Inferior parietal cortex (tissue), 1 donor: ENCODE measurements around the gene CIB1.

Experiments used
- DNase-seq: peaks from one replicate; pipeline ENCODE4 v3.0.0-alpha.2; 2016; ENCODE audit errors: extremely low spot score

CIB1 gene

GRCh38 chr15:90214553-90215196 is 19.1 kb downstream of the CIB1 start:
- no peak for DNase-seq

DNA sequence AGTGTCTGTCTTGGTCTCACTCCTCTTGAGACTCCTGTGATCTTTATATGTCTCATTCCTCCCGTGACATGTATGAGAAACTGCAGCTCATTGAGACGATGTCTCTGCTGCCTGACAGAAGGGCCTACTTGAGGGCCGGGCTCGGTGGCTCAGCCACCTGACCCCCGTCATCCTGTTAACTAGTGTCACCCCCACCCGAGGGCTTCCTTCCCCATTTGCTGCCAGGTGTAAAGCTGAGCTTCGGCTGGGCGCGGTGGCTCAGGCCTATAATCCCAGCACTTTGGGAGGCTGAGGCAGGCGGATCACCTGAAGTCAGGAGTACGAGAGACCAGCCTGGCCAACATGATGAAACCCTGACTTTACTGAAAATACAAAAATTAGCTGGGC is 19.9 kb downstream of the CIB1 start:
- no peak for DNase-seq

DNA sequence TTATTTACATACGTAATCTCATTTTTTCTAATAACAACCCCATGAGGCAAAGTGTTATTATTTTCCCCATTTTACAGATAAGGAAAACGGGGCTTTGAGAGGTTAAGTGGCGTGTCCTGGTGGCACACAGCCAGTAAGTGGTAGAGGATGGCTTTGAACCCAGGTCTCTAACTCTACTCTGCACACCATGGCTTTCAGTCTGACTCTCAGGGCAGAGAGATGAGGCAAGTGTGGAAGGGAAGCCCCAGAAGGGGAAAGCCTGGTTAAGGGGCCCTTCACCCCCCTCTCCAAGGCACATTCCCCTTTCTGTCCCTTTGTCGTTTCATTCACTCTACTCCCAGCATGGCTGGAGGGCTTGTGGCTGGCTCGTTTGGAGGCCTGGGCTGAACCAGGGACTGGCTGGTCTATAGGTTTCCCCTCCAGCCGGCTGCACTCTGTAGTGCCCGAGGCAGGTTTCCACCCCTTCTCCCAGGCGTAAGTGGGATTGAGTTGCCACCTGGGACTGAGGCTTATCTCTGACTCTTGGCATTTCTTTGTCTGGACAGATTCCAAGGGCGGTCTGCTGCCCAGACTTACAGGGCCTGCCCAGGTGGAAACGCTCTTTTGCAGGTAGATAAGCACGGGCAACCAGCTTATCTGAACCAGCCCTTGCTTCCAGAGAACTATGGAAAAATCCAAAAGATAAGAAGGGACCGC is 20.5 kb downstream of the CIB1 start:
- no peak for DNase-seq

DNA sequence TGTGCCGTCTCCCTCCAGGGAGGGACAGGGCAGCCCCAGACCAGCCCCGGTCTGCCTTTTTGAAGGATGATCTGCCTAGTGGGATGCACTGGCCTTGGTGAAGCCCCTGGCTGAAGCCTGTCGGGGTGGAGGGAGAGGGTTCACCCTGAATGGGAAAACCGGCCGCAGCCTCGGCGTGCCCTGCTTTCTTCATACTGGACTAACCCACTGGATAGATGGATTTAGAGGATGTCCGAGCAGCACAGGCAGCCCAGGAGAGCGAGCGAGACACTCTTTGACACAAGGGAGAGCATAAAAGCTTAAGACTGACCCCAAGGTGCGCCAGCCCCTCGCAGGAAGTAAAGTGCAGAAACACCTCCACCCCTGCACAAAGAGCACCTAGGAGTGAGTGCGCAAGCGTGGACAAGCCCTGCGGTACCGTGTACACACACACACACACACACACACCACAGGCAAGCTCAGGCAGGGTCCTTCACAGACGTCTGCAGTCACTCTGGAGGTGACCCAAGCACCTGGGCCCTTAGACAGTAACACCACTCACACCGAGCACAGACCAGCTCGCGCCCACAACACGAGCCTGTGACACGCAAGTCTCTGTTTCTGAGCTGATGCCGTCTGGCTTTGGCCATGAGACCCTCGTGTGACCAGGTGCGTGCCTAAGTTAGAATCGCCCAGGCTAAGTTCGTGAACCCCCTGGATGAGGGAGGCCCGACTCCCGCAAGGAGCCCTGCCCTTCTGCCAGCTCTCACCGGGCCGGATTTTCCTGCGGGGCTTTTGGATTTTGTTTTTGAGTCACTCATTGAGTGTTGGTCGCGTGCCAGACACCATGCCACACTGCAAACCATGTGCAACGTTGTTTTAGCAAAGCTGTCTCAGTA is 21.3 kb downstream of the CIB1 start:
- DNase-seq, result no peak

DNA sequence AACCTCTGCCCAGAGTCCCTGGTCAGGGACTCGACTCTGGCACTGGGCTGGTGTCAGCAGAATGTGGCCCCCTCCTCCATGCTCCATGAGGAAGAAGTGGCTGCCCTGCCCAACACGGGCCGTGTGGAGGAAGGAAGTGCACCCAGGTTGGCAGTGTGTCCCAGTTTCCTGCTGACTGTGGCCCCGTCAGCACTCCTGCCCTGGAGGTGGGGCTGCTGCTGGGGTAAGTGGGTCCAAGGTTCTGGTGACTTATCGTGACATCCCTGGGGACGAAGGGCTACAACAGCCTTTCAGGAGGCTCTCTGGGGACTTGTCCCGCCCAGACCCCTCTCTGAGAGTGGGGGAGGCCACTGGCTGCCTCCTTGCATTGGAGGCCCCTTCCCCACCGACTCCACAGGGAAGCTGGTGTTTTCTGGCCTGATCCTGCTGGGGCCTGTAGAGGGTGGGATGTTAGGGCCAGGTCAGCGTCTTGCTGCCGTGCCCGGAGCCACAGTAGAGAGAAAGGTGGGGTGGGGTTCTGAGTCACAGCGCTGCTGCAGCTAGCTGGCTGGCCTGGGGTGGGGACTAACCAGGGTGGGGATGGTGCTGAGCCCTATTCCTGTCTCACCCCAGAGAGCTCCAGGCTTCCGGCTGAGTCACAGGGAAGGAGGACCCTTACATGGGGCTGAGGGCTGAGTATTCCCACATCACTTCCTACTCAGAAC is 22.1 kb downstream of the CIB1 start:
- no peak for DNase-seq

- no peak for DNase-seq
Measured at GRCh38 chr15:90211009-90211408, 22.7 kb downstream of the CIB1 start.

DNA sequence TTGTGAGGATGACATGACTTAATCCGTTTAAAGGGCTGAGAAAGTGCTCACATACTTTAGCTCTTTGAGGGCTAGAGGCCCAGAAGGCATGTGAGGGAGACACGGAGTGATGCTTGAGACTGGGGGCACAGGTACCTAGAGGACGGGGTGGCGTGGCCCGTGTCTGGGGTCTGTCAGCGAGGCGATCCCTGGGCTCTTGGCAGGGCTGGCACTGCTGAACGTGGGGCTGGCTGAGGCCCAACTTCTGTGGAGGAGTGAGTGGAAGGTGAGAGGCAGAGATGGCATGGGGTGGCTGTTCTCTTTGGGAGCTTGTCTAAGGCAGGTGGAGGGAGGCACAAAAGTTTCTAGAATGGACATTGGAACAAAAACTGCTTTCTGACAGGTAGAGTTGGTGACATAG is 23.1 kb downstream of the CIB1 start:
- DNase-seq, result no peak

- DNase-seq, result no peak
Measured at GRCh38 chr15:90209591-90209990, 24.1 kb downstream of the CIB1 start.

DNA sequence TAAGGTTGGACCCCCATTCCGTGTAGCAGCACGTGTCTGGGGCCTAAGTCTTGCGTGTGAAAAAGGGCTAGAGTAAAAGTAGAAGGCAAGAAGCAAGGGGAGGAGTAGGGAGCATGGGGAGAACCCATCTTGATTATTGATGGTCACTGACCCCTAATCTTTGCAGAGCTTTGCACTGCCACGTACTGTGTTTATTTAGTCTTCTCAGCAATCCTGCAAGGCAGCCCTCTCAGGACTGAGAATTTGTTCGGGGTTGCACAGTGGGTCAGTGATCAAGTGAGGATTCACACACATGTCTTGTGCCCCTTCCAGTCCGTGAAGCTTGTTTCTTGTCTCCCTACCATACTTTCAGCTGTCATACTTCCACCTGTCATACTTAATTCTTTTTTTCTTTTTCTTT is 25.4 kb downstream of the CIB1 start:
- DNase-seq, result no peak

- no peak for DNase-seq
Measured at GRCh38 chr15:90207252-90207651, 26.5 kb downstream of the CIB1 start.

- DNase-seq, result no peak
Measured at GRCh38 chr15:90205886-90206285, 27.9 kb downstream of the CIB1 start.

- no peak for DNase-seq
Measured at GRCh38 chr15:90205050-90205848, 28.5 kb downstream of the CIB1 start.

DNA sequence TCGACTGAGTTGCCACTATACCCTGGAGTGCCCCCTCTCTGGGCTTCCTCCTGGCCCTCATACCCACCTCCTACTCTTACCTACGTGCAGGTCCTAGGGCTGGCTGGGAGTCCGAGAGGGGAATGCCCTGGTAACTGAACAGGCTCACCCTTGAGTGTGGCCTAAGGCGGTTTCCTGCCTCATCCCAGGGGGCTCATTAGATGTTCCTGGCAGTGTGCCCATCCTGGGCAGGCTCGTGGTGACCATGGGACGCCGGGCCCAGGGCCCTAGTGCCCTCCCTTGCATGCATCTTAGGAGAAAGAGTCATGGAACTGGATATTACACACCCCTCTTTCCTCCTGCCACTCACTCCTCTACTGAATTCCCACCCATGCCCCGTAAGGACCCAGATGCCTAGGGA is 29.8 kb downstream of the CIB1 start:
- no peak for DNase-seq

GRCh38 chr15:90203473-90203872 is 30.3 kb downstream of the CIB1 start:
- DNase-seq, result no peak

- DNase-seq, result no peak
Measured at GRCh38 chr15:90202929-90203328, 30.8 kb downstream of the CIB1 start.

GRCh38 chr15:90201944-90202375 is 31.8 kb downstream of the CIB1 start:
- DNase-seq, result no peak

DNA sequence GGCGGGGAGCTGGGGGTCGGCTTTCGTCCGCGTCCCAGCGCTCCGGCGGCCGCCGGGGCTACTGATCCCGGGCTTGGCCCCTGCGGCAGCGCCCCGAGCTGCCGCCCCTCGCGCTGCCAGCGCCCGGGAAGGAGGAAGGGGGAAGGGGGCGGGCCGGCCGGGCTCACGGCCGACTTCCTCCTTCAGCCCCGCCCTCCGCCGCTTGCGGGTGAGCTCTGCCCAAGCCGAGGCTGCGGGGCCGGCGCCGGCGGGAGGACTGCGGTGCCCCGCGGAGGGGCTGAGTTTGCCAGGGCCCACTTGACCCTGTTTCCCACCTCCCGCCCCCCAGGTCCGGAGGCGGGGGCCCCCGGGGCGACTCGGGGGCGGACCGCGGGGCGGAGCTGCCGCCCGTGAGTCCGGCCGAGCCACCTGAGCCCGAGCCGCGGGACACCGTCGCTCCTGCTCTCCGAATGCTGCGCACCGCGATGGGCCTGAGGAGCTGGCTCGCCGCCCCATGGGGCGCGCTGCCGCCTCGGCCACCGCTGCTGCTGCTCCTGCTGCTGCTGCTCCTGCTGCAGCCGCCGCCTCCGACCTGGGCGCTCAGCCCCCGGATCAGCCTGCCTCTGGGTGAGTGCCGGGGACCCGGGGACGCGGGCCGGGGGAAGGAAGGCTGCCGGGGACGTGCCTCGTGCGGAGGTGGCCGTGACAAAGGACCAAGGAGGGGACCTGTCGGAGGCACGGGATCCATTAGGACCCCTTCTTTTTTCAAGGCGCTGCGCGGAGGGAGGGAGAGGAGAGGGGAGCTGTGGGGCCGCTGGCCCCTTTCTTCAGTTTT is 32.4 kb downstream of the CIB1 start, which contains the start of gene SEMA4B:
TSS of gene SEMA4B (plus strand) at position 201 of the 814 bp plus-strand sequence. CDS start at position 450, 249 bp downstream.
- DNase-seq, result peak; percentile 58

DNA sequence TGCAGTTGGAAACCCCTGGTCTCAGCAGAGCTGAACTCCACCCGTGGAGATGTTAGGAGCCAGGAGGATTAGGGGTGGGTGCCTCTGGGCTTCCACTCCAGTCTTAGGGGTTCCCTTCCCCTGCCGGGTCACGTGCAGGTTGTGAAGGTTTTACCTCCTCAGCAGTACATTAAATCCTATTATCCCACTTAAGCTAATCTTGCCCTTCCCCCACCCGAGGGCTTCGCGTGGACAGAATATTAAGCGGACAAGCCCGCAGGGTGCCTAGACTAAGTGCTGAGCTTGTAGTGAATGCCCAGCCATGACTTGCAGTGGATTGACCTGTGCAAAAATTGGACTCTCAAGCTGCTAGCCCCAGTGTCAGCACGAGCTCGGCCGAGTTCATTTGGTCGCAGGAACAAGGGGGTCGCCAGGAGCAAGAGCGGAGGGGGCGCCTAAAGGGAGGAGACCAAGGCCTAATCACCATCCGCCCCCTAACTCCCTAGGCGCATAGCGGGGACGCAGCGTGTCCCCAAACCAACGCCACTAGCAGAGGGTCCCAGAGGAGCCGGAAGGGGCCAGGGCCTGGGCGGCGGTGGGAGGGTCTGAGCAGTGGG is 33.1 kb downstream of the CIB1 start:
- no peak for DNase-seq

DNA sequence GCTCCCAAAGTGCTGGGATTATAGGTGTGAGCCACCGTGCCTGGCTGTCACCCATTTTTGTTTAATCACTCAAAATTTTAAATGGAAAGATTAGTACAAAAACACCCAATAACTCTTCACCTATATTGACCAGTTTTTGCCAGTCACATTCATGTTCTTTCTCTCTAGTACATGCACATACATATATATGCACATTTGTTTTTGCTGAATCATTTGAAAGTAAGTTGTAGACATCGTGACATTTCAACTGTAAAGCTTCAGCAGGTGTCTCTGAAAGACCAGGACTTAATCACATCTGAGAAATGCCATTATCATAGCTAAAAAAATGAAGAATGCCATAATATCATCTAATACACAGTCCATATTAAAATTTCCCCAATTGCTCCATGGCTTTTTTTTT is 39.1 kb downstream of the CIB1 start:
- DNase-seq, result no peak
